Skeletal muscle cell (primary cell): ENCODE measurements around the gene FITM1.
A peak's percentile ranks its signal among the peaks of the same experiment; 100 is the strongest.

Source experiments
- DNase-seq: peaks from one replicate; pipeline ENCODE4 v3.0.0-alpha.2; 2010; ENCODE audit warnings: low read depth
- H3K4me3 ChIP-seq: 2 replicates; pipeline ENCODE4 v1.5.1; 2011; ENCODE audit warnings: low read depth, mild to moderate bottlenecking, control low read depth, low read length, moderate library complexity

Gene FITM1

GRCh38 chr14:24130380-24130716 is at the start of gene FITM1:
Gene FITM1, plus strand, starts transcription at chr14:24130659. Its CDS starts 905 bp downstream, at chr14:24131564.
- peak within 1 kb of the TSS; percentile 38 for H3K4me3 ChIP-seq
- no peak for DNase-seq

- no peak for DNase-seq
Measured at GRCh38 chr14:24080888-24081738, 49.3 kb upstream of the FITM1 start.

GRCh38 chr14:24081739-24082211 is 48.7 kb upstream of the FITM1 start:
- DNase-seq, result no peak
- H3K4me3 ChIP-seq, result peak overlapping the region; percentile 56

More at GRCh38 chr14:24080888-24081738, 49.3 kb upstream of the FITM1 start:
- H3K4me3 ChIP-seq, result peak overlapping the region; percentile 56

GRCh38 chr14:24082411-24083080 is 47.9 kb upstream of the FITM1 start:
- no peak overlapping the region for H3K4me3 ChIP-seq
- no peak for DNase-seq

GRCh38 chr14:24083462-24083861 is 47.0 kb upstream of the FITM1 start:
- H3K4me3 ChIP-seq, result no peak overlapping the region
- DNase-seq, result no peak

GRCh38 chr14:24084440-24084839 is 46.0 kb upstream of the FITM1 start:
- H3K4me3 ChIP-seq, result no peak overlapping the region
- no peak for DNase-seq

GRCh38 chr14:24085215-24085614 is 45.2 kb upstream of the FITM1 start:
- no peak for DNase-seq
- no peak overlapping the region for H3K4me3 ChIP-seq

GRCh38 chr14:24086193-24086955 is 44.1 kb upstream of the FITM1 start:
- no peak overlapping the region for H3K4me3 ChIP-seq
- no peak for DNase-seq

- DNase-seq, result no peak
- no peak overlapping the region for H3K4me3 ChIP-seq
Measured at GRCh38 chr14:24087004-24087403, 43.5 kb upstream of the FITM1 start.

GRCh38 chr14:24088095-24088494 is 42.4 kb upstream of the FITM1 start:
- no peak for DNase-seq
- no peak overlapping the region for H3K4me3 ChIP-seq

- DNase-seq, result no peak
- H3K4me3 ChIP-seq, result no peak overlapping the region
Measured at GRCh38 chr14:24089890-24090289, 40.6 kb upstream of the FITM1 start.

- DNase-seq, result no peak
- no peak overlapping the region for H3K4me3 ChIP-seq
Measured at GRCh38 chr14:24092110-24092504, 38.4 kb upstream of the FITM1 start.

- no peak overlapping the region for H3K4me3 ChIP-seq
- no peak for DNase-seq
Measured at GRCh38 chr14:24092505-24093206, 37.8 kb upstream of the FITM1 start.

- H3K4me3 ChIP-seq, result peak overlapping the region; percentile 65
- DNase-seq, result no peak
Measured at GRCh38 chr14:24093207-24093900, 37.1 kb upstream of the FITM1 start.

- peak within 1 kb of the TSS; percentile 65 for H3K4me3 ChIP-seq
- DNase-seq, result peak; percentile 57
Measured at GRCh38 chr14:24093901-24094840, 36.3 kb upstream of the FITM1 start, which contains the start of gene PCK2. Gene PCK2, plus strand, starts transcription at chr14:24094311. Its CDS starts 95 bp downstream, at chr14:24094406.

GRCh38 chr14:24094841-24095270 is 35.6 kb upstream of the FITM1 start:
- no peak for DNase-seq
- peak overlapping the region; percentile 65 for H3K4me3 ChIP-seq

GRCh38 chr14:24095271-24096068 is 35.0 kb upstream of the FITM1 start:
- H3K4me3 ChIP-seq, result peak overlapping the region; percentile 65
- no peak for DNase-seq
